Fibroblast of lung (primary cell): ENCODE data around the gene EFNB1. TPM values are rescaled to one million over a fixed set of nuclear protein-coding genes. Genes with fewer than 3 reads are reported as not detected.

Source experiments
- DNase-seq, 2 donors: peaks; one replicate each; pipeline versions ENCODE4 v3.0.0 to v3.0.0-alpha.2; 2010; ENCODE audit warnings: low read depth in 2 of 2
- H2AFZ ChIP-seq: 2 replicates; pipeline ENCODE4 v1.5.1; 2012; ENCODE audit warnings: low read length, control low read depth, inconsistent platforms
- H3K27ac ChIP-seq: 2 replicates; pipeline ENCODE4 v1.5.1; 2011; ENCODE audit warnings: low read length, control low read depth; ENCODE audit not compliant: insufficient read depth
- H3K27me3 ChIP-seq: 2 replicates; pipeline ENCODE4 v1.5.1; 2011; ENCODE audit warnings: mild to moderate bottlenecking, low read length; ENCODE audit not compliant: control insufficient read depth, insufficient read depth
- H3K36me3 ChIP-seq: 2 replicates; pipeline ENCODE4 v1.5.1; 2011; ENCODE audit warnings: low read length; ENCODE audit not compliant: control insufficient read depth, insufficient read depth
- H3K4me1 ChIP-seq: 2 replicates; pipeline ENCODE4 v1.5.1; 2011; ENCODE audit warnings: low read length; ENCODE audit not compliant: control insufficient read depth, insufficient read depth; ENCODE audit errors: extremely low read depth
- H3K4me2 ChIP-seq: 2 replicates; pipeline ENCODE4 v1.5.1; 2011; ENCODE audit warnings: low read length, control low read depth; ENCODE audit not compliant: insufficient read depth; ENCODE audit errors: extremely low read depth
- H3K4me3 ChIP-seq, 4 experiments: fragments of 200-600 bp in 1 of 4; sonication (generic) in 1 of 4; replicated peaks in 1 of 4; 2 replicates each; pipeline ENCODE4 v1.5.1; 2011 to 2016; ENCODE audit warnings: low read length in 4 of 4, low read depth in 3 of 4, mild to moderate bottlenecking in 3 of 4, control low read depth in 2 of 4, inconsistent platforms in 1 of 4, mixed read lengths in 1 of 4; ENCODE audit not compliant: insufficient read depth in 1 of 4; ENCODE audit errors: control extremely low read depth in 1 of 4
- H3K79me2 ChIP-seq: 2 replicates; pipeline ENCODE4 v1.5.1; 2012; ENCODE audit warnings: mild to moderate bottlenecking, low read length, inconsistent platforms; ENCODE audit not compliant: control insufficient read depth, insufficient read depth
- H3K9ac ChIP-seq: 2 replicates; pipeline ENCODE4 v1.5.1; 2011; ENCODE audit warnings: mild to moderate bottlenecking, low read length, control low read depth; ENCODE audit not compliant: insufficient read depth
- H3K9me3 ChIP-seq: 2 replicates; pipeline ENCODE4 v1.5.1; 2012; ENCODE audit warnings: low read depth, low read length; ENCODE audit not compliant: control insufficient read depth, insufficient read depth
- H4K20me1 ChIP-seq: 2 replicates; pipeline ENCODE4 v1.5.1; 2011; ENCODE audit warnings: low read length; ENCODE audit not compliant: control insufficient read depth, insufficient read depth; ENCODE audit errors: extremely low read depth
- CTCF ChIP-seq, 2 donors: IDR thresholded peaks in 1 of 2; conservative IDR thresholded peaks in 1 of 2; 1 replicate in 1 of 2; 2 replicates in 1 of 2; pipeline ENCODE4 v1.5.1; 2011 to 2012; ENCODE audit warnings: low read length in 2 of 2, control low read depth in 1 of 2, inconsistent platforms in 1 of 2, low read depth in 1 of 2, mild to moderate bottlenecking in 1 of 2
- EZH2 ChIP-seq: IDR thresholded peaks from 2 replicates; pipeline ENCODE4 v1.5.1; 2012; ENCODE audit warnings: low read length, control low read depth, mild to moderate bottlenecking; ENCODE audit errors: missing control alignments
- polyA plus RNA-seq, 2 donors: library from polyadenylated mRNA; depleted of rRNA in 1 of 2; stranded (reverse) in 1 of 2; unstranded in 1 of 2; fragments of >200 nt; gene quantifications; 2 replicates each; pipeline ENCODE4 v1.2.1, GENCODE V29; 2011 to 2012; ENCODE audit warnings: missing spikeins in 1 of 2
- total RNA-seq: library from RNA; depleted of rRNA; stranded (reverse); fragments of >200 nt; gene quantifications from 2 replicates; pipeline ENCODE4 v1.2.1, GENCODE V29; 2014

EFNB1 gene
- total and polyA plus RNA-seq, 2 donors (not counting 1 experiment from before 2014, with no cell fraction given): 12.6 to 43.4 TPM

GRCh38 chrX:68868316-68868715, 39.5 kb downstream of the EFNB1 start:
- H3K9me3 ChIP-seq: no peaks in the 10 kb centered on the region
- no peak overlapping the region for H3K9ac ChIP-seq
- H3K4me1 ChIP-seq: no peaks in the 10 kb centered on the region
- no peaks in the 10 kb centered on the region for H3K36me3 ChIP-seq
- H4K20me1 ChIP-seq: no peaks in the 10 kb centered on the region
- no peak overlapping the region for H3K4me3 ChIP-seq
- no peak overlapping the region for H2AFZ ChIP-seq
- no peak overlapping the region for H3K4me2 ChIP-seq
- peaks cover 3% of the 10 kb centered on the region for H3K27me3 ChIP-seq
- no peak overlapping the region for H3K27ac ChIP-seq
- TF ChIP-seq EZH2: no peak
- no peak for TF ChIP-seq CTCF (conservative IDR thresholded peaks at IDR 0.05 in 1 of 2, IDR thresholded peaks at IDR 0.05 in 1 of 2; ENCODE audit: low read depth in 1 of 2, low read length in 2 of 2)
- DNase-seq: peak in 1 of 2 donors; percentile 56
- H3K79me2 ChIP-seq: no peaks in the 10 kb centered on the region

GRCh38 chrX:68868902-68869800, 40.3 kb downstream of the EFNB1 start:
- Histone ChIP-seq H3K79me2 (no peaks in the 10 kb centered on the region), H3K27me3 (peaks cover 3% of the 10 kb centered on the region), H3K4me3 (no peak overlapping the region), H4K20me1 (no peaks in the 10 kb centered on the region), H3K4me1 (no peaks in the 10 kb centered on the region), H3K9me3 (no peaks in the 10 kb centered on the region), H3K27ac (no peak overlapping the region), H3K4me2 (no peak overlapping the region), H3K9ac (no peak overlapping the region), H3K36me3 (no peaks in the 10 kb centered on the region), H2AFZ (no peak overlapping the region)
- no peak for TF ChIP-seq CTCF (conservative IDR thresholded peaks at IDR 0.05 in 1 of 2, IDR thresholded peaks at IDR 0.05 in 1 of 2; ENCODE audit: low read depth in 1 of 2, low read length in 2 of 2)
- no peak for DNase-seq

GRCh38 chrX:68870357-68870756, 41.5 kb downstream of the EFNB1 start:
- H3K79me2 ChIP-seq: no peaks in the 10 kb centered on the region
- H3K36me3 ChIP-seq: no peaks in the 10 kb centered on the region
- no peaks in the 10 kb centered on the region for H4K20me1 ChIP-seq
- no peak overlapping the region for H3K27ac ChIP-seq
- DNase-seq: no peak
- H3K4me3 ChIP-seq: no peak overlapping the region
- no peaks in the 10 kb centered on the region for H3K4me1 ChIP-seq
- H3K9ac ChIP-seq: no peak overlapping the region
- H3K27me3 ChIP-seq: peaks cover 3% of the 10 kb centered on the region
- H3K4me2 ChIP-seq: no peak overlapping the region
- no peak overlapping the region for H2AFZ ChIP-seq
- H3K9me3 ChIP-seq: no peaks in the 10 kb centered on the region
- TF ChIP-seq EZH2 (no peak), CTCF (conservative IDR thresholded peaks at IDR 0.05 in 1 of 2, IDR thresholded peaks at IDR 0.05 in 1 of 2; ENCODE audit: low read depth in 1 of 2, low read length in 2 of 2) (no peak)
